Stimulated activated CD4-positive, alpha-beta T cell treated with anti-CD3 and anti-CD28 coated beads, TNF-alpha, amount 100 ng/mL, for 4 hours (primary cell): Measurements from ENCODE around the gene NCAM2.

ENCODE experiments used
- DNase-seq, 3 experiments: peaks; one replicate each; pipeline ENCODE4 v3.0.0-alpha.2; 2020; ENCODE audit warnings: low read depth in 3 of 3

The NCAM2 gene

DNA sequence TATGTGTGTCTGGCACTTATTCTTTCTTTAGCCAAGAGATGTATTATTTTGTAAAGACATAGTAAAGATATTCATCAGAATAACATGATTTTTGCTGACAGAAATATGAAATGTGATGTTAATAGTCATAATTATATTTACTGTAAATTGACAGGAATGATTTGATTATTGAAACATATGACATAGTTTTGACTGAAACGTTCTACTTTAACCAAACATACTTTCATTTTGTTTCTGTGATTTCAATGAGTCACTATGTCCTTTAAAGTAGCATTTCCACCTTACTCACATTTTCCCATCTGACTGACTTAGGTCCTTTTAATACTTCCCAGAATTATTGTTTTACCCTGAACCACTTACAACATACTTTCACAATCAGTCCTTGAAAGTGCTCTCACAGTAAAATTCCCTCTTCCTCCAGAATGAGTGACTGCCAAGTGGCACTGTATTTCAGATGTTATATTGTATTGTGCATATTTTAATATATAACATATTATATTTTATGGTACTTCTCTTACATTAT lies 437.9 kb downstream of the NCAM2 start:
- no peak for DNase-seq

DNA sequence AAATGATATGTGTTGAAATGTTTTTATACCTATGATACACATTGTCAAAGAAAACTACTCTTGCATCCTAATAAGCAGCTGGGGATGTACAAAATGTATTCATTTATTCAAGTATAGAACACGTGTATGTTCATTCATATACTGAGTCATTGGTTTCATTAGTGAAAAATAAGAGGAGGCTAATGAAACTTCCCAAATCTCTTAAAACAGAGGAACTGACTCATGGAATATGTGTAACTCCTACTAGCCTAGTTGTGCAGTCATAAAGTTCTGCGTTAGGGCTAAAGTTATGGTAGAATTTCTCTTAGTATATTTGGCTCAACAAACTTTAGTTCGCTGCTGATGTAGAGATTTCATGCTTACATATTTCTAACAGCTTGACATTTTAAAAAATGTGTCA lies 441.6 kb downstream of the NCAM2 start:
- DNase-seq = no peak

DNA sequence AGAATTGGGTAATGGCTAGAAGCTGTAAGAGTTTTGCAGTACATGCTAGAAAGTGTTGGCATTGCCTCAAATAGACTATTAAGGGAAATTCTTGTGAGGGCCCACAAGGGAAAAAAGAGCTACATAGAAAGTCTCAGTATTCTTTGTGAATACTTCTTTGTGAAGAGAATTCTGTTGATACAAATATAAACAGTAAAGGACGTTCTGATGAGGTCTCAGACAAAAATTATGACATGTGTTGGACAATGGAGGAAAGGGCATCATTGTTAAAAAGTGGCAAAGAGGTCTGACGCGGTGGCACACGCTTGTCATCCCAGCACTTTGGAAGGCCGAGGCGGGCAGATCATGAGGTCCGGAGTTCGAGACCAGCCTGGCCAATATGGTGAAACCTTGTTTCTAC lies 458.9 kb downstream of the NCAM2 start:
- DNase-seq = no peak

DNA sequence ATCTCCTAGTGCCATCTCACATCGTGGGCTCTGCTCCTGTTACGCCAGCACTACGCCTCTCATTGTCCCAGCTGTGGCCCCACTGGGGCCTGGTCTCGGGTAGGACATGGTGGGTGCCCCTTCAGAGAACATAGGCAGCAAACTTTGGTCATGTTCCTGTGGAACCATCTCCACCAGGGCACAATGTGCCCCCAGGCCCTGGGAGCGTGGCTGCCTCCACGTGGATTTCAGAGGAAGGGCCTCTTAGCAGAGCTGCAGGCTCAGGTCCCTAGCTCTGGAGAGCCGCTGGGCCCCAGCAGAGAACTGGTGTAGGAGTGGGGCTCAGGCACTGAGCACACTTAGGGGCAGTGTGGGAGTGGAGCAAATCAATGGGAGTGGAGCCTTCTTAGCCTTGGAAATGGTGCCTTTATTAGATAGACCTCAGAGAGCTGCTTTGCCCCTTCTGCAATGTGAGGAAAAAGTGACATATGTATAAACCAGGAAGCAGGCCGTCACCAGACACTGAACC lies 460.0 kb downstream of the NCAM2 start:
- DNase-seq = no peak

DNA sequence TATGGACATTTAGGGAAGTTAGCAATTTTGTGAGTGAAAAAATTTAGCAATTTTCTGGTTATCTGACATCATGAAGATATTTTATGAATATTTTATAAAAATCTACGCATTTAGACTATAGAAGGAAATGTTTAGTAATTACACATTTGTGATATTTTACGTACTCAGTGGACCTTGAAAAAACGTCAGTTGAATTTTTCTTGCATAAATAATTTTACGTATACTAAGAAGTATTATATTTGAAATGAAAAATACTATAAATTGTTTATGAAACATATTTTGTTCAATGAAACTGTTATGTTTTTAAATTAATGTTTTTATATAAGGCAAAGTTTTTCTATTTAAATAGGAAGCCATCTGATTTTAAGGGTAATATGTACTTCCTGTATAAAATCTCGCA lies 462.8 kb downstream of the NCAM2 start:
- DNase-seq = no peak

GRCh38 chr21:21463456-21463855 lies 465.2 kb downstream of the NCAM2 start:
- no peak for DNase-seq

DNA sequence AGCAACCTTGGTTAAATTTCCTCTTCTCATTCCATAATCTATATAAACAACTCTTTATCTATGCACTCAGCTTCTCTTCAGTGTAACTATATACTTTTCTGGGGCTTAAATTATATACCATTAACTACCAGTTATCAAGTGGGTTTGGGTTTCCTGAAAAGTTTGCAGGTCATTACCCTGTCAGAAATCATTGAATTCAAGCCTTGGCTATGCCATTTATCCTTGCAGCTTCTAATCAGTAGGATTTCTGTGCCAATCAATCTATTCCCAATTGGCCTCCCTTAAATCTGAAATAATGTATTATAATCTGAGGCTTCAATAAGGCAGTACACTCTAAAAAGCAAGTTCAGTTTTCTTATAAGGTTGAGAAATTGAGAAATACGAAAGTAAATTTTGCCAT lies 466.5 kb downstream of the NCAM2 start:
- no peak for DNase-seq

GRCh38 chr21:21466752-21467151 lies 468.5 kb downstream of the NCAM2 start:
- DNase-seq = no peak

- no peak for DNase-seq
Observed at GRCh38 chr21:21468003-21468402, 469.8 kb downstream of the NCAM2 start.

GRCh38 chr21:21481239-21481638 lies 483.0 kb downstream of the NCAM2 start:
- no peak for DNase-seq

DNA sequence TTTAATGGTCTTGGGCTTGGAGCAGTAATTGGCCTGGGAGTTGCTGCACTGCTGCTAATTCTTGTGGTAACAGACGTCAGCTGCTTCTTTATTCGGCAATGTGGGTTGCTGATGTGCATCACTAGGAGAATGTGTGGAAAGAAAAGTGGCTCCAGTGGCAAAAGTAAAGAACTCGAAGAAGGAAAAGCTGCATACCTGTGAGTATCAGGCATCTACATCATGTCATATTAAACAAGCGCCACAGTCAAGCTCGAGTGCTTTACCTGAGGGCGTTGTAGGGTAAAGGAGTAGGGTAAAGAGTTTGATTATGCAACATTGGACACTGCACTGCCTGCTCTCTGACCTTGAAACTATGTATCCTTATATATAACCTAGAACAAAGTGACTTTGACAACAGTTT lies 510.6 kb downstream of the NCAM2 start:
- DNase-seq = no peak

DNA sequence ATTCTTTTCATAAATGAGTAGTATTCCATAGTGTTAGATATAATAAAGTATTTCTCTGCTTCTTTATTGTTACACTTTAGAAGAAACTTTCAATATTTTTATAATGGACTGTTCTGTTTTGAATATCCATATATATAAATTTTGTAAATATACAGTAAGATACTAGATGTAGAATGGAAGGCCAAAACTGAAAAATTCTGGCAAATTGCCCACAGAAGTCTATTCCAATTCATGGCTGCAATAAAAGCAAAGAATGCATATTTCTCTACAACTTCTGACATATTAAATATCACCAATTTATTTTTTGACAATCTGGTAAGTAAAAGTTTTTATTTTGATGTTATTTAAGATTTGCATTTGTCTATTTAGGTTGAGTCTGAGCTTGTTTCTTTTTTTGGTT lies 532.5 kb downstream of the NCAM2 start:
- DNase-seq = no peak

DNA sequence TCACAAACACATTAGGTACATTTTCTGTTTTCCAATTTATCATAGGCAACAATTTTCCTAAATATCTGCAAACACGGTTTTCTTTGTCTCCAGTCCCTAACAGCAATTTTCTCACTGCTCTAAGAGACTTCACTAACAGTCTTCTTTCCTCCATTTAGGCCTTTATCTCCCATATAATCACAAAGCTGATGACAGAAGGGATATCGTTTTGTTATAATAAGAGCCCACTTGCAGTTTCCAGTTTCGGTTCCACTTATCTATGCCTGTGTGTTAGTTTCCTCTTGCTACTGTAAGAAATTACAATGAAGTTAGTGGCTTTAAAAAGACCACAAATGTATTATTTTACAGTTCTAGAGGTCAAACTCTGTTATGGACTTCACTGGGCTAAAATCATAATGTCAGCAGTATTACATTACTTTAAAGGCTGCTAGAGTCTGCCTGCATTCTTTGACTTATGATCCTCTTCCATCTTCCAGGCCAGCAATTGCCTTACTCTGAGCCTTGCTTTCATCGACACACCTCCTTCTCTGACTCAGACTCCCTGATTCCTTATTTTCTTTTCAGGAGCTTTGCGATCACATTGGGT lies 549.3 kb downstream of the NCAM2 start:
- DNase-seq = no peak

DNA sequence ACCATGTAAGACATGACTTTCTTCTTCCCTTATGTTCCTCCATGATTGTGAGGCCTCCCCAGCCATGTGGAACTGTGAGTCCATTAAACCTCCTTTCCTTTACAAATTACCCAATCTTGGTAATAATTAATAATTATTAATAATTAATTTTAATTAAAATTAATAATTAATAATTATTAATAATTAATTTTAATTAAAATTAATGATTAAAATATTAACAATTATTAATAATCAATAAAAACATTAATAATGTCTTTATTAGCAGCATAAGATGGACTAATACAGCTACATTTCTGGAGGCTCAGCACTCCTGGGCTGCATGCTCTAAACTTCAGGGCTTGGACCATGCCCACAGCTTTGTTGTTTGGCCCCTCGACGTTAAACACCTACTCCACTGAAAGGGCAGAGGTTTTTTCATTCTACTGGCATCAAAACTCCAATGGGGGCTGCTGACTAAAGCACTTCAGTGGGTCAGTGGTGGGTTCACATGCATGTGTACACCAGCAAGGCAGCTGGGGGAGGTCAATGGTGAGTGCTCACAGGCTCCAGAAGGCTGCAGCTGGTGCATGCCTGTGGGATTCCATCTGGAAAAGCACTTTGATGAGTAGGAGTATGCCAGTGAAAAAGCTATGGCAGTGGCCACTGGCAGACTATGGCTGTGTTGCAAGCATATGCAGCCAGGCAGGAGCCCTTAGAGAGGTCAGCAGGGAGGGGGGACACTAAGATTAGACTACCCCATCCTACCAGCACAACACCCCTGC lies 561.3 kb downstream of the NCAM2 start:
- no peak for DNase-seq
